Measurements from ENCODE around the gene ZNF362. TPM values are rescaled to one million over a fixed set of nuclear protein-coding genes. Genes with fewer than 3 reads are reported as not detected.

Gene ZNF362
- total RNA-seq, 1 experiment from 2014 or later, result 11.1 TPM

DNA sequence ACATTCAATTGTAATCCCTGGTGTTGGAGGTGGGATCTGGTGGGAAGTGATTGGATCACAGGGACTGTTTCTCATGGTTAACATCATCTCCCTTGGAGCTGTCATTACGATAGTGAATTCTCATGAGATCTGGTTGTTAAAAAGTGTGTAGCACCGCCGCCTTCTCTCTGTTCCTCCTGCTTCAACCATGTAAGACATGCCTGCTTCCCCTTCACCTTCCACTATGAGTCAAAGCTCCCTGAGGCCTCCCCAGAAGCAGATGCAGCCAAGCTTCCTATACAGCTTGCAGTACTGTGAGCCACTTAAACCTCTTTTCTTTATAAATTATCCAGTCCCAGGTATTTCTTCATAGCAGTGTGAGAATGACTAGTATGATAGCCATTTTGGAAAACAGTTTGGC is 44.3 kb upstream of the ZNF362 start (continued):
- TF ChIP-seq, protein P1, sequence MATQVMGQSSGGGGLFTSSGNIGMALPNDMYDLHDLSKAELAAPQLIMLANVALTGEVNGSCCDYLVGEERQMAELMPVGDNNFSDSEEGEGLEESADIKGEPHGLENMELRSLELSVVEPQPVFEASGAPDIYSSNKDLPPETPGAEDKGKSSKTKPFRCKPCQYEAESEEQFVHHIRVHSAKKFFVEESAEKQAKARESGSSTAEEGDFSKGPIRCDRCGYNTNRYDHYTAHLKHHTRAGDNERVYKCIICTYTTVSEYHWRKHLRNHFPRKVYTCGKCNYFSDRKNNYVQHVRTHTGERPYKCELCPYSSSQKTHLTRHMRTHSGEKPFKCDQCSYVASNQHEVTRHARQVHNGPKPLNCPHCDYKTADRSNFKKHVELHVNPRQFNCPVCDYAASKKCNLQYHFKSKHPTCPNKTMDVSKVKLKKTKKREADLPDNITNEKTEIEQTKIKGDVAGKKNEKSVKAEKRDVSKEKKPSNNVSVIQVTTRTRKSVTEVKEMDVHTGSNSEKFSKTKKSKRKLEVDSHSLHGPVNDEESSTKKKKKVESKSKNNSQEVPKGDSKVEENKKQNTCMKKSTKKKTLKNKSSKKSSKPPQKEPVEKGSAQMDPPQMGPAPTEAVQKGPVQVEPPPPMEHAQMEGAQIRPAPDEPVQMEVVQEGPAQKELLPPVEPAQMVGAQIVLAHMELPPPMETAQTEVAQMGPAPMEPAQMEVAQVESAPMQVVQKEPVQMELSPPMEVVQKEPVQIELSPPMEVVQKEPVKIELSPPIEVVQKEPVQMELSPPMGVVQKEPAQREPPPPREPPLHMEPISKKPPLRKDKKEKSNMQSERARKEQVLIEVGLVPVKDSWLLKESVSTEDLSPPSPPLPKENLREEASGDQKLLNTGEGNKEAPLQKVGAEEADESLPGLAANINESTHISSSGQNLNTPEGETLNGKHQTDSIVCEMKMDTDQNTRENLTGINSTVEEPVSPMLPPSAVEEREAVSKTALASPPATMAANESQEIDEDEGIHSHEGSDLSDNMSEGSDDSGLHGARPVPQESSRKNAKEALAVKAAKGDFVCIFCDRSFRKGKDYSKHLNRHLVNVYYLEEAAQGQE (IDR thresholded peaks at IDR 0.05; ENCODE audit: low read depth), result no peak
- TF ChIP-seq, protein P2, sequence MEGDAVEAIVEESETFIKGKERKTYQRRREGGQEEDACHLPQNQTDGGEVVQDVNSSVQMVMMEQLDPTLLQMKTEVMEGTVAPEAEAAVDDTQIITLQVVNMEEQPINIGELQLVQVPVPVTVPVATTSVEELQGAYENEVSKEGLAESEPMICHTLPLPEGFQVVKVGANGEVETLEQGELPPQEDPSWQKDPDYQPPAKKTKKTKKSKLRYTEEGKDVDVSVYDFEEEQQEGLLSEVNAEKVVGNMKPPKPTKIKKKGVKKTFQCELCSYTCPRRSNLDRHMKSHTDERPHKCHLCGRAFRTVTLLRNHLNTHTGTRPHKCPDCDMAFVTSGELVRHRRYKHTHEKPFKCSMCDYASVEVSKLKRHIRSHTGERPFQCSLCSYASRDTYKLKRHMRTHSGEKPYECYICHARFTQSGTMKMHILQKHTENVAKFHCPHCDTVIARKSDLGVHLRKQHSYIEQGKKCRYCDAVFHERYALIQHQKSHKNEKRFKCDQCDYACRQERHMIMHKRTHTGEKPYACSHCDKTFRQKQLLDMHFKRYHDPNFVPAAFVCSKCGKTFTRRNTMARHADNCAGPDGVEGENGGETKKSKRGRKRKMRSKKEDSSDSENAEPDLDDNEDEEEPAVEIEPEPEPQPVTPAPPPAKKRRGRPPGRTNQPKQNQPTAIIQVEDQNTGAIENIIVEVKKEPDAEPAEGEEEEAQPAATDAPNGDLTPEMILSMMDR (IDR thresholded peaks at IDR 0.05 in 2 of 3, conservative IDR thresholded peaks at IDR 0.05 in 1 of 3; ENCODE audit: borderline replicate concordance in 1 of 3, insufficient read depth in 1 of 3, low read depth in 2 of 3, low read length in 2 of 3), result no peak
- TF ChIP-seq EZH2phosphoT487 (IDR thresholded peaks at IDR 0.05; ENCODE audit: borderline replicate concordance) (no peak), RAD21 (IDR thresholded peaks at IDR 0.05; ENCODE audit: low read depth) (no peak)
- TF ChIP-seq, protein P3, sequence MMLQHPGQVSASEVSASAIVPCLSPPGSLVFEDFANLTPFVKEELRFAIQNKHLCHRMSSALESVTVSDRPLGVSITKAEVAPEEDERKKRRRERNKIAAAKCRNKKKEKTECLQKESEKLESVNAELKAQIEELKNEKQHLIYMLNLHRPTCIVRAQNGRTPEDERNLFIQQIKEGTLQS (IDR thresholded peaks at IDR 0.05), result no peak

DNA sequence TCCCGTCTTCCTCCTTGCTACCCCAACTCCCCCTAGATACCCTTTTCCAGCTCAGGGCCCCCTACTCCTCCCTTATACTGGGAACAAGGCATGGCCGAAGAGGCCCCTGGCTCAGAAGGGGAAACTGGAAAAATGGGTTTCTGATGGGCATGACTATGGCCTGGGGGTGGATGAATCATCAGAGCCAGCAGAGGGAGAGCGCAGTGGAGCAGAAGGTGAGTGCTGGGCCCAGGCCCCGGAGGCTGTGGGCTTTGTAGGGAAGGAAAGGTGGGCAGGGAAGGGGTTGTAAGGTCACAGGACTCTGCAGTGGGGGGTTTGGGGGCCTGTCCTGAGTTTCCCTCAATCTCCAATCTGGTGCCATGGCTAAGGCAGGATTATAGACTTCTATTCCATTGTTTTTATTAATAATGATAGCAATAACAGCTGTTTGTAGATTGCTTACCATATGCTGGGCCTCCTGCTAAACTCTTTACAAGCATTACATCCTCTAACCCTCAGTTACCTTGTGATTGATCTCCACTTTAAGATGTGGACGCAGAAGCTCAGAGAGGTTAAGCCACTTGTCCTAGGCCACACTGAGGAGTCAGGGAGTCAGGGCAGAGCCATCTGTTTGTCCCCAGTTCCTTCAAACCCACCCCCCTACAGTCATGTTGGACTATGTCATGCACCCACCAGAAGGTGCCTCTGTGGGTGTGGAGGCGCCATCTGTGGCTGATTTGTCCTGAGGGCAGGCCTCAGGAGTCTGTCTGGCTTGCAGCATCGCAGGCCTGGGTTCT is 36.2 kb upstream of the ZNF362 start:
- peak; percentile 60 for DNase-seq (ENCODE audit: low read depth, low spot score)
- ChIA-PET CTCF (interaction anchor here (1.0 to 2.5 kb wide), 4 partner anchors 75 to 393 kb away, joined by 3 to 9 read pairs (median 4); no protein-coding TSS in a partner anchor), RAD21 (ENCODE audit: low non-redundant PET in 1 of 2, low total read pairs in 2 of 2, uncharacterized antibody in 2 of 2, unreplicated experiment in 2 of 2) (no interaction called here), POLR2A (no interaction called here)
- Histone ChIP-seq H4K20me1 (ENCODE audit: insufficient read depth) (no peaks in the 10 kb centered on the region), H3K4me1 (ENCODE audit: control insufficient read depth in 1 of 2, insufficient read depth in 2 of 2, low read length in 2 of 2) (peaks cover 30 to 41% of the 10 kb centered on the region in 2 experiments), H3K9ac (ENCODE audit: low read length) (peak overlapping the region; percentile 49), H3K27ac (ENCODE audit: low read depth, low read length) (peak overlapping the region; percentile 82), H2AFZ (ENCODE audit: low read depth, low read length, poor library complexity, severe bottlenecking) (no peak overlapping the region), H3K9me3 (ENCODE audit: control insufficient read depth in 1 of 2, insufficient read depth in 1 of 2, low read depth in 1 of 2, low read length in 2 of 2) (0 out of 4 replicates have a peak, but pooled peaks cover 0 to 3% of the 10 kb centered on the region in 2 experiments), H3K9me2 (ENCODE audit: insufficient read depth) (no peaks in the 10 kb centered on the region), H3K79me2 (ENCODE audit: insufficient read depth, low read length) (no peaks in the 10 kb centered on the region), H3K27me3 (ENCODE audit: insufficient read depth, low read length) (no peaks in the 10 kb centered on the region), H3K36me3 (ENCODE audit: control insufficient read depth in 1 of 2, insufficient read depth in 2 of 2, low read length in 2 of 2) (no peaks in the 10 kb centered on the region), H3K4me2 (ENCODE audit: low read length) (peak overlapping the region; percentile 79), H3K4me3 (replicated peaks in 1 of 2; ENCODE audit: low read depth in 1 of 2, low read length in 2 of 2) (peak overlapping the region in 1 of 2 experiments; percentile 42; a peak in 2 of 4 replicates)
- BruUV-seq (replicated peaks), result no TSS peak
- intact Hi-C loops (cut with micrococcal nuclease), result loop anchor here (5.0 to 10.0 kb wide), 4 partner anchors 145 to 392 kb away; partner anchors contain the start of gene ZSCAN20
- ATAC-seq, result peak; percentile 69
- peak; percentile 89 for TF ChIP-seq FOSL1 (IDR thresholded peaks at IDR 0.05; ENCODE audit: low read depth)
- TF ChIP-seq YY1 (IDR thresholded peaks at IDR 0.05; ENCODE audit: extremely low read depth, insufficient replicate concordance, low read depth, low read length), result peak; percentile 79
- TF ChIP-seq, protein P4, sequence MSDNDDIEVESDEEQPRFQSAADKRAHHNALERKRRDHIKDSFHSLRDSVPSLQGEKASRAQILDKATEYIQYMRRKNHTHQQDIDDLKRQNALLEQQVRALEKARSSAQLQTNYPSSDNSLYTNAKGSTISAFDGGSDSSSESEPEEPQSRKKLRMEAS (IDR thresholded peaks at IDR 0.05), result peak; percentile 40; the same call in 1 of the 2 replicates
- peak; percentile 47; the same call in 1 of the 2 replicates for TF ChIP-seq CBX3 (IDR thresholded peaks at IDR 0.05; ENCODE audit: low read depth)
- peak; percentile 68; the same call in 1 of the 2 replicates for TF ChIP-seq EGR1 (IDR thresholded peaks at IDR 0.05; ENCODE audit: low read depth)
- peak; percentile 83 for TF ChIP-seq SP1 (IDR thresholded peaks at IDR 0.05; ENCODE audit: low read depth)
- no peak for TF ChIP-seq ELF1 (IDR thresholded peaks at IDR 0.05; ENCODE audit: borderline replicate concordance, low read depth)
- peak; percentile 52 for TF ChIP-seq ZFX (IDR thresholded peaks at IDR 0.05)
- peak; percentile 33; the same call in 1 of the 2 replicates for TF ChIP-seq RAD21 (IDR thresholded peaks at IDR 0.05; ENCODE audit: low read depth)
- TF ChIP-seq, protein P2 (IDR thresholded peaks at IDR 0.05 in 2 of 3, conservative IDR thresholded peaks at IDR 0.05 in 1 of 3; ENCODE audit: borderline replicate concordance in 1 of 3, insufficient read depth in 1 of 3, low read depth in 2 of 3, low read length in 2 of 3), result no peak

All from HCT116 (cell line).